Ammon's horn (tissue), 1 donor: ENCODE measurements around the gene WDR31.
"Not testable (repeated sequence)": the region's sequence is repeated elsewhere in the genome, so short reads cannot be mapped to it uniquely, and the experiment has no call there.

Experiments
- DNase-seq: peaks from one replicate; pipeline ENCODE4 v3.0.0-alpha.2; 2016; ENCODE audit warnings: low spot score

Gene WDR31

GRCh38 chr9:113368982-113369854 is 29.1 kb upstream of the WDR31 start:
- no peak for DNase-seq

- no peak for DNase-seq
Observed at GRCh38 chr9:113368348-113368981, 28.4 kb upstream of the WDR31 start.

GRCh38 chr9:113365652-113366051 is 25.6 kb upstream of the WDR31 start:
- not testable (repeated sequence) for DNase-seq

- no peak for DNase-seq
Observed at GRCh38 chr9:113364951-113365350, 24.9 kb upstream of the WDR31 start.

- no peak for DNase-seq
Observed at GRCh38 chr9:113363336-113363735, 23.3 kb upstream of the WDR31 start.

GRCh38 chr9:113361304-113362018 is 21.4 kb upstream of the WDR31 start:
- peak; percentile 52 for DNase-seq

GRCh38 chr9:113360242-113360842 is 20.3 kb upstream of the WDR31 start:
- no peak for DNase-seq

- no peak for DNase-seq
Observed at GRCh38 chr9:113359385-113359784, 19.3 kb upstream of the WDR31 start.

GRCh38 chr9:113356686-113357292 is 16.7 kb upstream of the WDR31 start:
- DNase-seq: no peak

- DNase-seq: no peak
Observed at GRCh38 chr9:113355040-113355596, 15.0 kb upstream of the WDR31 start.

GRCh38 chr9:113352411-113352810 is 12.3 kb upstream of the WDR31 start:
- DNase-seq: no peak

DNA sequence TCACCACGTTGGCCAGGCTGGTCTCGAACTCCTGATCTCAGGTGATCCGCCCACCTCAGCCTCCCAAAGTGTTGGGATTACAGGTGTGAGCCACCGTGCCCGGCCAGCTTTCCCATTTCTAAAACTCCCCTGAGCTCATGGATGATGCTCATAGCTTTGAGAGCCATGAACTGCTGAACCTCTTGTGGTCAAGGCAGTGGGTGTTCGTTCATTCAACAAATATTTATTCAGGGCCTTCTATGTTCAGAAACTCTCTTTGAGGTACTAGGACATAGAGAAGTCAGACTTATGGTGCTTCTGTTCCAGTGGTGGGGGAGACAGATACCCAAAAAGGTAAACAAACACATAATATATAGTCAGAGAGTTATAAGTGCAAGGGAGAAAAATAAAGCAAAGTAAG is 11.9 kb upstream of the WDR31 start:
- DNase-seq: no peak

DNA sequence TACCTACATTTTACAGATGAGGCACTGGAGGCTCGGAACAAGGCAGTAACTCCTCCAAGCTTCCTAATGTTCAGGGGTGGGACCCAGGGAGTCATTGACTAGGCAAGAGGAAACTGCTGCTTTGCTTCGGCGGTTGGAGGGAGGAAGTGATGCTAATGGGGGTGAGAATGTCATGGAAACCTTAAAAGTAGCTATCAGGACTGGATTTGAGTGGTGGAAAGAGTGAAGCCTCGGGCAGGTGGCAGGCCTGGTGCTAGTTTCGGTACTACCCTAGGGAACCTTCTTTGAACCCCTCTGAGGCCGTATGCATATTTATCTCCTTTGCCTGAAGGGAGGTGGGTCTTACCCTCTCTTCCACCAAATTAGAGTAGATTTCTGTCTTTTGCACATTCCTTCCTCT is 10.9 kb upstream of the WDR31 start:
- DNase-seq: no peak

DNA sequence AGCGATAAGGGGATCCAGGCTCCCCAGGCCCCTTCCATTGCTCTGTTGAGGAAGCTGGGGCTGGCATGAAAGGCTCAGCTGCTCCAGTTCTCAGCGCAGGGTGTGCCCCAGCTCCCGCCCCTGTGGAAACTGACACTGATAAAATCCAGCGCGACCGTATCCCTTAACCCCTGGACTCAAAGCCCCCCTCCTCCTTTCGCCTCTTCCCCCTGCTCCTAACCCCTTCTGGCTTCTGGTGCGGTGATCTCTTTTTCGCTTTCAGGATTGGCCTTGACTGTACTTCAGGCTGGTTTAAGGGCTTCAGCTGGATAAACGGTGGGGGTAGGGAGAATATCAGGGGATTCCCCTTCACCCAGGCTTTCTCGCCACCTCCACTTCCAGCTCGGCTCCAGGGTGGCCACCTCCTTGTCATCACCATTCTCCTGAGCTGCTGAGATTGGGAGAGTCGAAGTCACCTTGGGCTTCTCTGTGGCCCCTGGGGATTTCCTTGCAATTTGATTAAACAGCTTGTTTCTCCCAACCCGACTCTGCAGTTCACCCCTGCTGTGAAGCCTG is 10.1 kb upstream of the WDR31 start:
- no peak for DNase-seq

- DNase-seq: no peak
Observed at GRCh38 chr9:113349445-113350094, 9.5 kb upstream of the WDR31 start, which contains the start of gene BSPRY. TSS of gene BSPRY (plus strand) at chr9:113349541. CDS start at chr9:113349580, 39 bp downstream.

DNA sequence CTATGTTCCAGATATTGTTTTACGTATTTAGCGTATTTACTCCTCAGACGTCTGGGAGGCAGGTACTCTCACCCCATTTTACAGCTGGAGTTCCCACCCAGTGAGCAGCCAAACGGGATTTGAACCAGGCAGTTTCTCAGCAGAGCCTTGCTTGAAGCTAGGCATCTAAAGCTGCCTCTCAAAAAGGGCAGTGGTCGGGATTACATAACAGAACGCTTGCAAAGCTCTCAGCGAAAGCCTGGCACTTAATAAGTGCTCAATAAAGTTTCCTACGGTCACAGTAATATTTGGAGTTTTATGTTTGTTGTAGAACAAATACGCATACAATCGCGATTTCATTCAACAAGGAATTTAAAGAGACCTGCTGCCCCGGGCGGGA is 9.0 kb upstream of the WDR31 start:
- DNase-seq: no peak

GRCh38 chr9:113348437-113348836 is 8.4 kb upstream of the WDR31 start:
- DNase-seq: no peak

- DNase-seq: no peak
Observed at GRCh38 chr9:113345671-113346070, 5.6 kb upstream of the WDR31 start.

DNA sequence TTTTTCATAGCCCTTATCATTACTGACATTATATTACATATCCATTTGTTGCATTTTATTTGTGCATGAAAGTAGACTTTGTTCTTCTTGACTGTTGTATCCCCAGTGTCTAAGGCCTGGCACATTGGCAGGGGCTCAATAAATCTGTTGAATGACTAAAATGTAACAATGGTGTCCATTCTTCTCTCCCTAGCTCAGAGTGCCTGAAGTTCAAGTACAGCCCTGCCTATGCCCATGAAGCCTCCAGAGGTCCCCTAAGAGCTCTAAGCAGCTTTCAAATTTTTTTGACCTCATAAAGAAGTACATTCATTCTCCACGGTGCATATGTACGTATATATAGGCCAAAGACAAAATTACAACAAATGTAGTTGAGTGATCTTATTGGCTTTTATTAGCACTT is 5.1 kb upstream of the WDR31 start:
- DNase-seq: peak; percentile 43

DNA sequence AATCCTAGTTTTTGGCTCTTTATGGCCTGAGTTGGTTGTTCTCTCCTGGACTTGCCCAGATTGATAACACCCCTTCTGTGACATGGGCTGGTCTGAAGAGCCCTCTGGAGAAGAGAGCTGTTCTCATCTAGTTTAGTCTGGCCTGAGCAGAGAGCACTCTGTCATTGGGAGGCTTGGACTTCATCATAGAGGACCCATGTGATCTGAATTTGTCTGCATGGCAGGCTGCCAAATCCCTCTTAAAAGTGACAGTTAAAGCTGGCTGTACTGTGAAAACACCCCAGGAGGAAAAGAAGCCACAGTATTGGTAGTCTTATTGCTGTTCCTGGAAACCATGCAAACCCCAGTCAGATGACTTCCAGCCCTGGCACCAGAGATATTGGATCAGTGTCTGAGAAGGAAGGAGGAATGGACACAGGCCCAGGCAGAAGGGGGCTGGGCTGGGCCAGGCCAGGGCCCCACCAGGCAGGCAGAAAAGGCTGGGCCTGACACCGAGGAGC is 3.7 kb upstream of the WDR31 start:
- peak; percentile 87 for DNase-seq
